HepG2 (cell line): ENCODE measurements around the gene OGFOD3. TPM values are rescaled to one million over a fixed set of nuclear protein-coding genes. Genes with fewer than 3 reads are reported as not detected.
A peak's percentile ranks its signal among the peaks of the same experiment; 100 is the strongest.

Experiments
- ATF7-NPFF ChIP-seq: sonication (generic); formaldehyde crosslinking; IDR thresholded peaks from 2 replicates; pipeline ENCODE4 v1.8.1; 2023; ENCODE audit warnings: mild to moderate bottlenecking, low read depth, missing genetic modification reagents, moderate library complexity
- EEA1 ChIP-seq: sonication (generic); formaldehyde crosslinking; IDR thresholded peaks from 2 replicates; pipeline ENCODE4 v1.5.1; 2020; ENCODE audit warnings: mild to moderate bottlenecking, missing genetic modification reagents, borderline replicate concordance
- FOXA1 ChIP-seq, 2 experiments: fragments of 450-650 bp in 1 of 2; sonication (generic) in 1 of 2; formaldehyde crosslinking in 1 of 2; IDR thresholded peaks; 2 replicates each; pipeline versions ENCODE4 v1.4.0 to v1.6.1; 2016 to 2020; ENCODE audit warnings: missing genetic modification reagents in 1 of 2
- KAT8 ChIP-seq: IDR thresholded peaks from 2 replicates; pipeline ENCODE4 v1.6.1; 2016; ENCODE audit warnings: missing genetic modification reagents, missing compliant biosample characterization
- KDM2A ChIP-seq: sonication (generic); formaldehyde crosslinking; IDR thresholded peaks from 2 replicates; pipeline ENCODE4 v1.4.0; 2020; ENCODE audit warnings: low read depth, missing genetic modification reagents, borderline replicate concordance
- PHF21A ChIP-seq: sonication (generic); formaldehyde crosslinking; IDR thresholded peaks from 2 replicates; pipeline ENCODE4 v1.5.0; 2020; ENCODE audit warnings: mild to moderate bottlenecking, missing genetic modification reagents
- THYN1 ChIP-seq: sonication (generic); formaldehyde crosslinking; IDR thresholded peaks from 2 replicates; pipeline ENCODE4 v1.8.1; 2023; ENCODE audit warnings: low read depth, mild to moderate bottlenecking, moderate library complexity, missing genetic modification reagents, borderline replicate concordance
- ZNF326 ChIP-seq: sonication (generic); formaldehyde crosslinking; IDR thresholded peaks from 2 replicates; pipeline ENCODE4 v1.4.0; 2020; ENCODE audit warnings: missing genetic modification reagents, borderline replicate concordance
- ZNF674 ChIP-seq: sonication (generic); formaldehyde crosslinking; IDR thresholded peaks from 2 replicates; pipeline ENCODE4 v1.5.0; 2020; ENCODE audit warnings: low read depth, mild to moderate bottlenecking, missing genetic modification reagents
- ZNF703 ChIP-seq: sonication (generic); formaldehyde crosslinking; IDR thresholded peaks from 2 replicates; pipeline ENCODE4 v1.5.1; 2020; ENCODE audit warnings: missing genetic modification reagents, mild to moderate bottlenecking, moderate library complexity, borderline replicate concordance
- ZSCAN20 ChIP-seq: sonication (generic); formaldehyde crosslinking; IDR thresholded peaks from 2 replicates; pipeline ENCODE4 v1.4.0; 2020; ENCODE audit warnings: missing genetic modification reagents, mild to moderate bottlenecking, borderline replicate concordance
- polyA plus RNA-seq, 8 experiments: library from polyadenylated mRNA; depleted of rRNA in 3 of 8; stranded (reverse) in 7 of 8; unstranded in 1 of 8; fragments of >200 nt; fragmentation: Illumina TruSeq in 4 of 8; extraction: Trizol in 4 of 8; gene quantifications; 2 replicates each; pipeline versions ENCODE4 v1.2.1 to v1.2.3, GENCODE V29; 2011 to 2016; ENCODE audit warnings: low read depth in 4 of 8, missing spikeins in 1 of 8, mixed read lengths in 1 of 8; ENCODE audit not compliant: insufficient read depth in 1 of 8
- total RNA-seq, 5 experiments: library from RNA; depleted of rRNA; stranded (reverse); fragments of >200 nt; fragmentation: Illumina TruSeq; extraction: Trizol; gene quantifications; 2 replicates each; pipeline ENCODE4 v1.2.3, GENCODE V29; 2016; ENCODE audit warnings: low read depth in 1 of 5
- TF ChIP-seq, protein P1 (sequence below), 2 experiments: sonication (generic) in 1 of 2; formaldehyde crosslinking in 1 of 2; IDR thresholded peaks; 2 replicates each; pipeline versions ENCODE4 v1.4.0 to v1.6.1; 2018 to 2020; ENCODE audit warnings: missing genetic modification reagents in 2 of 2, borderline replicate concordance in 1 of 2, low read depth in 1 of 2, mild to moderate bottlenecking in 1 of 2, missing biosample characterization in 1 of 2
- TF ChIP-seq, protein P2 (sequence below): sonication (generic); formaldehyde crosslinking; IDR thresholded peaks from 2 replicates; pipeline ENCODE4 v1.9.0; 2022; ENCODE audit warnings: low read depth, missing genetic modification reagents
- TF ChIP-seq, protein P3 (sequence below): sonication (generic); formaldehyde crosslinking; IDR thresholded peaks from 2 replicates; pipeline ENCODE4 v1.5.0; 2020; ENCODE audit warnings: missing genetic modification reagents
- TF ChIP-seq, protein P4 (sequence below): sonication (generic); formaldehyde crosslinking; IDR thresholded peaks from 2 replicates; pipeline ENCODE4 v1.4.0; 2020; ENCODE audit warnings: mild to moderate bottlenecking, missing genetic modification reagents, borderline replicate concordance

OGFOD3 gene
- total and polyA plus RNA-seq, 2 of the 13 experiments (the other 11 are each of a cell fraction or from before 2014, with no cell fraction given): 40.0 to 42.1 TPM

DNA sequence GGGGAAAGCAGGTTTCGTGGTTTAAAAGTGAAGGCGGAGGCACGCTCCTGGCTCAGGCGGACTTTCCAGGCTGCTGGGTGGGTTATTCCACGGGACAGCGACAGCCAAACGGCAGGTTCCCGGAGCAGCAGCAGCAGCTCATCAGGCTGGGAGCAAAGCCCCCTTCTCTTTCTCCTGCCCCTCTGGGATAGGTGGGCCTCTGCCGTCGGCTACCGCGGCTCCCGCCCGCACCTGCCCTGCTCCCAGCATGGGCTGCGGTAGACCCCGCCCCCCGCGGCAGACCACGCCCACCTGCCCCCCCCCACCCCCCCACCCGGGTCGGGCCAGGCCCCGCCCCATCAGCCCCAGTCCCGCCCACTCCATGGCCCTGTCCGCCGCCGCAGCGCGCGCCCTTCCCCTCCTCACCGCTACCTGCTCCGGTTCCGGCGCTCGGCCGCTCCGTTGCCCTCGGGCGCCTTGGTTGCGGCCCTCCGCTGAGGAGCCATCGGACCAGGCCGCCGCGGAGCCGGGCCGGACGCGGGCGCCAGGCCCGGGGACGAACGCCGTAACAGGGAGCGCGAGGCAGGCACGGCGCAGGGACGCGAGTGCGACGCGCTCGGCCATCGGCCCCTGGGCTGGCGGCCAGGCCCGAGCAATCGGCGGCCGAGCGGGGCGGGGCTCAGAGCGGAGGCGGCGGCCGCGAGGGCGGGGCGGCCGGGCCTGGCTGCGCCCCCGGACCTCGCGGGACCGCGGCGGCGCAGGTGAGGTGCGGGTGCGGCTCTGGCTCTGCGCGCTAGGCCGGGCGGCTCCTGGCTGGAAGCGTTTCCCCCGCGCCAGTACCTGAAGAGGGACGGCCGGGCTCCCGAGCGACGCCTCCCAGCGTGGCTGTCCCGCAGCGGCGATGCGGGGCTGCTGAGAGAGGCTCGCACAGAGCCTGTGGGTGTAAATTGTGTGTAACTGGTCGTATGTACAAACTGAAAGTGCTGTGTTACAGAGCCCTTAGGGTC is at the start of gene OGFOD3, which contains the start of gene HEXD (continued):
- TF ChIP-seq ZSCAN20 (peak; percentile 65; the same call in 1 of the 2 replicates), ZNF674 (no peak), THYN1 (CRISPR knock-in tag) (0 out of 2 replicates have a peak, but pooled peaks have one; percentile 64), FOXA1 (IDR thresholded peaks at IDR 0.05) (no peak), FOXA1 (CRISPR knock-in tag; IDR thresholded peaks at IDR 0.05) (peak; percentile 53), PHF21A (CRISPR knock-in tag) (no peak), KAT8 (peak; percentile 15; the same call in 1 of the 2 replicates), ZNF326 (CRISPR knock-in tag) (no peak), ATF7-NPFF (CRISPR knock-in tag) (peak; percentile 93), EEA1 (CRISPR knock-in tag) (peak; percentile 77), ZNF703 (CRISPR knock-in tag) (no peak), KDM2A (CRISPR knock-in tag) (peak; percentile 74)
- TF ChIP-seq, protein P1, sequence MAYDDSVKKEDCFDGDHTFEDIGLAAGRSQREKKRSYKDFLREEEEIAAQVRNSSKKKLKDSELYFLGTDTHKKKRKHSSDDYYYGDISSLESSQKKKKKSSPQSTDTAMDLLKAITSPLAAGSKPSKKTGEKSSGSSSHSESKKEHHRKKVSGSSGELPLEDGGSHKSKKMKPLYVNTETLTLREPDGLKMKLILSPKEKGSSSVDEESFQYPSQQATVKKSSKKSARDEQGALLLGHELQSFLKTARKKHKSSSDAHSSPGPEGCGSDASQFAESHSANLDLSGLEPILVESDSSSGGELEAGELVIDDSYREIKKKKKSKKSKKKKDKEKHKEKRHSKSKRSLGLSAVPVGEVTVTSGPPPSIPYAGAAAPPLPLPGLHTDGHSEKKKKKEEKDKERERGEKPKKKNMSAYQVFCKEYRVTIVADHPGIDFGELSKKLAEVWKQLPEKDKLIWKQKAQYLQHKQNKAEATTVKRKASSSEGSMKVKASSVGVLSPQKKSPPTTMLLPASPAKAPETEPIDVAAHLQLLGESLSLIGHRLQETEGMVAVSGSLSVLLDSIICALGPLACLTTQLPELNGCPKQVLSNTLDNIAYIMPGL (CRISPR knock-in tag; IDR thresholded peaks at IDR 0.05; ENCODE audit: borderline replicate concordance in 1 of 2, low read depth in 1 of 2): peak; percentile 57 to 76; a peak in 3 of 4 replicates
- TF ChIP-seq, protein P2, sequence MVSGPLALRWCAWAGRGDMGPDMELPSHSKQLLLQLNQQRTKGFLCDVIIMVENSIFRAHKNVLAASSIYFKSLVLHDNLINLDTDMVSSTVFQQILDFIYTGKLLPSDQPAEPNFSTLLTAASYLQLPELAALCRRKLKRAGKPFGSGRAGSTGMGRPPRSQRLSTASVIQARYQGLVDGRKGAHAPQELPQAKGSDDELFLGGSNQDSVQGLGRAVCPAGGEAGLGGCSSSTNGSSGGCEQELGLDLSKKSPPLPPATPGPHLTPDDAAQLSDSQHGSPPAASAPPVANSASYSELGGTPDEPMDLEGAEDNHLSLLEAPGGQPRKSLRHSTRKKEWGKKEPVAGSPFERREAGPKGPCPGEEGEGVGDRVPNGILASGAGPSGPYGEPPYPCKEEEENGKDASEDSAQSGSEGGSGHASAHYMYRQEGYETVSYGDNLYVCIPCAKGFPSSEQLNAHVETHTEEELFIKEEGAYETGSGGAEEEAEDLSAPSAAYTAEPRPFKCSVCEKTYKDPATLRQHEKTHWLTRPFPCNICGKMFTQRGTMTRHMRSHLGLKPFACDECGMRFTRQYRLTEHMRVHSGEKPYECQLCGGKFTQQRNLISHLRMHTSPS: 0 out of 2 replicates have a peak, but pooled peaks have one; percentile 31
- TF ChIP-seq, protein P3, sequence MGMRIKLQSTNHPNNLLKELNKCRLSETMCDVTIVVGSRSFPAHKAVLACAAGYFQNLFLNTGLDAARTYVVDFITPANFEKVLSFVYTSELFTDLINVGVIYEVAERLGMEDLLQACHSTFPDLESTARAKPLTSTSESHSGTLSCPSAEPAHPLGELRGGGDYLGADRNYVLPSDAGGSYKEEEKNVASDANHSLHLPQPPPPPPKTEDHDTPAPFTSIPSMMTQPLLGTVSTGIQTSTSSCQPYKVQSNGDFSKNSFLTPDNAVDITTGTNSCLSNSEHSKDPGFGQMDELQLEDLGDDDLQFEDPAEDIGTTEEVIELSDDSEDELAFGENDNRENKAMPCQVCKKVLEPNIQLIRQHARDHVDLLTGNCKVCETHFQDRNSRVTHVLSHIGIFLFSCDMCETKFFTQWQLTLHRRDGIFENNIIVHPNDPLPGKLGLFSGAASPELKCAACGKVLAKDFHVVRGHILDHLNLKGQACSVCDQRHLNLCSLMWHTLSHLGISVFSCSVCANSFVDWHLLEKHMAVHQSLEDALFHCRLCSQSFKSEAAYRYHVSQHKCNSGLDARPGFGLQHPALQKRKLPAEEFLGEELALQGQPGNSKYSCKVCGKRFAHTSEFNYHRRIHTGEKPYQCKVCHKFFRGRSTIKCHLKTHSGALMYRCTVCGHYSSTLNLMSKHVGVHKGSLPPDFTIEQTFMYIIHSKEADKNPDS (CRISPR knock-in tag): no peak; the same call in 1 of the 2 replicates
- TF ChIP-seq, protein P4, sequence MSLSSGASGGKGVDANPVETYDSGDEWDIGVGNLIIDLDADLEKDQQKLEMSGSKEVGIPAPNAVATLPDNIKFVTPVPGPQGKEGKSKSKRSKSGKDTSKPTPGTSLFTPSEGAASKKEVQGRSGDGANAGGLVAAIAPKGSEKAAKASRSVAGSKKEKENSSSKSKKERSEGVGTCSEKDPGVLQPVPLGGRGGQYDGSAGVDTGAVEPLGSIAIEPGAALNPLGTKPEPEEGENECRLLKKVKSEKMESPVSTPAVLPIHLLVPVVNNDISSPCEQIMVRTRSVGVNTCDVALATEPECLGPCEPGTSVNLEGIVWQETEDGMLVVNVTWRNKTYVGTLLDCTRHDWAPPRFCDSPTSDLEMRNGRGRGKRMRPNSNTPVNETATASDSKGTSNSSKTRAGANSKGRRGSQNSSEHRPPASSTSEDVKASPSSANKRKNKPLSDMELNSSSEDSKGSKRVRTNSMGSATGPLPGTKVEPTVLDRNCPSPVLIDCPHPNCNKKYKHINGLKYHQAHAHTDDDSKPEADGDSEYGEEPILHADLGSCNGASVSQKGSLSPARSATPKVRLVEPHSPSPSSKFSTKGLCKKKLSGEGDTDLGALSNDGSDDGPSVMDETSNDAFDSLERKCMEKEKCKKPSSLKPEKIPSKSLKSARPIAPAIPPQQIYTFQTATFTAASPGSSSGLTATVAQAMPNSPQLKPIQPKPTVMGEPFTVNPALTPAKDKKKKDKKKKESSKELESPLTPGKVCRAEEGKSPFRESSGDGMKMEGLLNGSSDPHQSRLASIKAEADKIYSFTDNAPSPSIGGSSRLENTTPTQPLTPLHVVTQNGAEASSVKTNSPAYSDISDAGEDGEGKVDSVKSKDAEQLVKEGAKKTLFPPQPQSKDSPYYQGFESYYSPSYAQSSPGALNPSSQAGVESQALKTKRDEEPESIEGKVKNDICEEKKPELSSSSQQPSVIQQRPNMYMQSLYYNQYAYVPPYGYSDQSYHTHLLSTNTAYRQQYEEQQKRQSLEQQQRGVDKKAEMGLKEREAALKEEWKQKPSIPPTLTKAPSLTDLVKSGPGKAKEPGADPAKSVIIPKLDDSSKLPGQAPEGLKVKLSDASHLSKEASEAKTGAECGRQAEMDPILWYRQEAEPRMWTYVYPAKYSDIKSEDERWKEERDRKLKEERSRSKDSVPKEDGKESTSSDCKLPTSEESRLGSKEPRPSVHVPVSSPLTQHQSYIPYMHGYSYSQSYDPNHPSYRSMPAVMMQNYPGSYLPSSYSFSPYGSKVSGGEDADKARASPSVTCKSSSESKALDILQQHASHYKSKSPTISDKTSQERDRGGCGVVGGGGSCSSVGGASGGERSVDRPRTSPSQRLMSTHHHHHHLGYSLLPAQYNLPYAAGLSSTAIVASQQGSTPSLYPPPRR (CRISPR knock-in tag): no peak
